Measurements from ENCODE around the gene MYBBP1A. TPM values are rescaled to one million over a fixed set of nuclear protein-coding genes. Genes with fewer than 3 reads are reported as not detected.

MYBBP1A gene
- total RNA-seq, 1 experiment from 2014 or later = 130 TPM

- TF ChIP-seq JUND (IDR thresholded peaks at IDR 0.05) (no peak), EZH2 (IDR thresholded peaks at IDR 0.05) (no peak), SP1 (IDR thresholded peaks at IDR 0.05; ENCODE audit: low read depth) (no peak), YY1 (IDR thresholded peaks at IDR 0.05; ENCODE audit: extremely low read depth, insufficient replicate concordance, low read depth, low read length) (no peak), SRF (IDR thresholded peaks at IDR 0.05; ENCODE audit: low read depth) (no peak), EZH2phosphoT487 (IDR thresholded peaks at IDR 0.05; ENCODE audit: borderline replicate concordance) (no peak)
Observed at GRCh38 chr17:4588391-4588790, 33.2 kb upstream of the MYBBP1A start (continued).

DNA sequence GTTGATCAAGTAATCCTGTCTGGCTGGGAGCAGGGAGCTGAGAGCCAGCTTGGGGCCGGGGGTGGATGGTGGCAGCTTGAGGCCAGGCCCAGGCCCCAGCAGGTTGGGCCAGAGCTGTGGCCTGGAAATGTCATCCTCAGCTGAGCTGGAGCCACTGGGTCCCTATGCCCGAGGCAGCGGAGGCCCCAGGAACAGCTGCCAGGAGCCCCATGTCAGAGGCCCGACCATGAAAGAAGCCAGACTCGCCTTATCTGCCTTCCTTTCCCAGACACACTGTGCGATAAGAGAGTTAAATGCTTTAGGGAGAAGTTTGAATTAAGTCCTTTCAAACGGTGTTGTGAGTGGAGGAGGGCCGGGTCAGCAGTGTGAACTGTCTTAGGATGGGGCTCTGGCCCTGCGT is 32.6 kb upstream of the MYBBP1A start:
- Histone ChIP-seq H3K27me3 (ENCODE audit: insufficient read depth, low read length) (peaks cover 6% of the 10 kb centered on the region; the same call in 1 of the 2 replicates), H3K4me1 (ENCODE audit: control insufficient read depth in 1 of 2, insufficient read depth in 2 of 2, low read length in 2 of 2) (peaks cover 8 to 32% of the 10 kb centered on the region in 2 experiments), H4K20me1 (ENCODE audit: insufficient read depth) (no peaks in the 10 kb centered on the region), H3K36me3 (ENCODE audit: control insufficient read depth in 1 of 2, insufficient read depth in 2 of 2, low read length in 2 of 2) (no peaks in the 10 kb centered on the region), H2AFZ (ENCODE audit: low read depth, low read length, poor library complexity, severe bottlenecking) (no peak overlapping the region), H3K79me2 (ENCODE audit: insufficient read depth, low read length) (no peaks in the 10 kb centered on the region), H3K4me2 (ENCODE audit: low read length) (no peak overlapping the region), H3K9me3 (ENCODE audit: control insufficient read depth in 1 of 2, insufficient read depth in 1 of 2, low read depth in 1 of 2, low read length in 2 of 2) (no peaks in the 10 kb centered on the region), H3K9ac (ENCODE audit: low read length) (no peak overlapping the region), H3K27ac (ENCODE audit: low read depth, low read length) (no peak overlapping the region), H3K4me3 (replicated peaks in 1 of 2; ENCODE audit: low read depth in 1 of 2, low read length in 2 of 2) (no peak overlapping the region), H3K9me2 (ENCODE audit: insufficient read depth) (no peaks in the 10 kb centered on the region)
- DNase-seq (ENCODE audit: low read depth, low spot score) (no peak), ATAC-seq (no peak)
- RAD21 ChIA-PET (ENCODE audit: low non-redundant PET in 1 of 2, low total read pairs in 2 of 2, uncharacterized antibody in 2 of 2, unreplicated experiment in 2 of 2) = no interaction called here
- POLR2A ChIA-PET = no interaction called here
- intact Hi-C loops (cut with micrococcal nuclease) = no loop called here
- no TSS peak for BruUV-seq (replicated peaks)
- no peak for TF ChIP-seq TCF7L2 (IDR thresholded peaks at IDR 0.05; ENCODE audit: borderline replicate concordance, extremely low read depth, insufficient read depth, insufficient read length)
- CTCF ChIA-PET = no interaction called here

DNA sequence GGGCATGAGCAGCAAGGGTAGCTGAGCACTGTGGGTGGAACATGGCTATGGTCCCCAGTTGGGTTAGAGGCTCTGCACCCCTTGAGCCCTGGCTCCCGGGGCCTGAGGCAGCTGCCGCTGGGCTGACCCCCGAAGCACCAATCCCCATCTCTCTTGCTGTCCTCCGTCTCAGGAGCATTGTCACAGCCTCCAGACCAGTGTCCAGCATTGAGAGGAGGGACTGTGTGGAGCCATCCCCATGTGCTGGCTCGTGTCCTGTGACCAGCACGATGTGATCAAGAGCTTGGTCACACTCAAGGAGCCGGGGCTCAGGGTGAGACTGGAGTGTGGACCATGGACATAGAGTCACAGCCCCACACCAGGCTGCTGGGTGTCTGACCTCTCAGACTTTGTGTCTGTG is 32.0 kb upstream of the MYBBP1A start:
- DNase-seq (ENCODE audit: low read depth, low spot score) = no peak
- Histone ChIP-seq H3K79me2 (ENCODE audit: insufficient read depth, low read length) (no peaks in the 10 kb centered on the region), H3K9ac (ENCODE audit: low read length) (no peak overlapping the region), H3K4me3 (replicated peaks in 1 of 2; ENCODE audit: low read depth in 1 of 2, low read length in 2 of 2) (no peak overlapping the region), H3K9me3 (ENCODE audit: control insufficient read depth in 1 of 2, insufficient read depth in 1 of 2, low read depth in 1 of 2, low read length in 2 of 2) (no peaks in the 10 kb centered on the region), H3K27ac (ENCODE audit: low read depth, low read length) (no peak overlapping the region), H3K36me3 (ENCODE audit: control insufficient read depth in 1 of 2, insufficient read depth in 2 of 2, low read length in 2 of 2) (no peaks in the 10 kb centered on the region), H2AFZ (ENCODE audit: low read depth, low read length, poor library complexity, severe bottlenecking) (no peak overlapping the region), H4K20me1 (ENCODE audit: insufficient read depth) (no peaks in the 10 kb centered on the region), H3K4me1 (ENCODE audit: control insufficient read depth in 1 of 2, insufficient read depth in 2 of 2, low read length in 2 of 2) (peaks cover 8 to 32% of the 10 kb centered on the region in 2 experiments), H3K27me3 (ENCODE audit: insufficient read depth, low read length) (peaks cover 8% of the 10 kb centered on the region; the same call in 1 of the 2 replicates), H3K4me2 (ENCODE audit: low read length) (no peak overlapping the region), H3K9me2 (ENCODE audit: insufficient read depth) (no peaks in the 10 kb centered on the region)
- ChIA-PET CTCF (no interaction called here), POLR2A (no interaction called here), RAD21 (ENCODE audit: low non-redundant PET in 1 of 2, low total read pairs in 2 of 2, uncharacterized antibody in 2 of 2, unreplicated experiment in 2 of 2) (no interaction called here)
- intact Hi-C loops (cut with micrococcal nuclease) = no loop called here
- no peak for ATAC-seq
- no TSS peak for BruUV-seq (replicated peaks)
- TF ChIP-seq MAX (IDR thresholded peaks at IDR 0.05) = no peak
- TF ChIP-seq CEBPB (IDR thresholded peaks at IDR 0.05; ENCODE audit: low read depth) = no peak
- TF ChIP-seq ELF1 (IDR thresholded peaks at IDR 0.05; ENCODE audit: borderline replicate concordance, low read depth) = no peak
- no peak for TF ChIP-seq EZH2 (IDR thresholded peaks at IDR 0.05)
- TF ChIP-seq ZNF274 (IDR thresholded peaks at IDR 0.05; ENCODE audit: low read depth, low read length) = no peak
- TF ChIP-seq JUND (IDR thresholded peaks at IDR 0.05) = no peak
- TF ChIP-seq ZFX (IDR thresholded peaks at IDR 0.05) = no peak
- no peak for TF ChIP-seq CBX3 (IDR thresholded peaks at IDR 0.05; ENCODE audit: low read depth)
- no peak for TF ChIP-seq EZH2phosphoT487 (IDR thresholded peaks at IDR 0.05; ENCODE audit: borderline replicate concordance)
- TF ChIP-seq SRF (IDR thresholded peaks at IDR 0.05; ENCODE audit: low read depth) = no peak
- TF ChIP-seq SIN3A (IDR thresholded peaks at IDR 0.05; ENCODE audit: low read depth) = no peak
- TF ChIP-seq REST (IDR thresholded peaks at IDR 0.05; ENCODE audit: low read depth) = no peak
